ENCODE data around the gene YBEY. TPM values are rescaled to one million over a fixed set of nuclear protein-coding genes. Genes with fewer than 3 reads are reported as not detected.

Gene YBEY
- total and polyA plus RNA-seq, 2 experiments from 2014 or later, result 16.4 to 19.1 TPM

DNA sequence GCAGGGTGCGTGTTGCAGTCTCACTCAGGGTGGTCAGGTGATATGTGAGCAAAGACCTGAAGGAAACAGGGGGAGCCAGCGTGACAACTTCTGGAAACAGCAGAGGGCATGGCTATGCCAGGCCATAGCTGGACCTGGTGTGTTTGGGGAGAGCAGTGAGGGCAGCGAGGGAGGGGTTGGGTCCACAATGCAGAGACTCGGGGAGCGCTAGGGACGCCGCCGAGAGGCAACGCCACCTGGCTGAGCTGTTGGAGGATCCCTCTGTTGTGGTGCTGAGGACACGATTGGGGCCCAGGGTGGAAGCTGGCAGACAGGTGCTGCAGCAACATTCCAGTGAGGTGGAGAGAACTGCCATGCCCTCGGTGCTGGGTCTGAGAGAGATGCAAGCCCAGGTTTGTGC is 31.0 kb upstream of the YBEY start:
- Histone ChIP-seq H3K4me3 (no peak overlapping the region), H3K27me3 (replicated peaks; ENCODE audit: insufficient read depth) (no peaks in the 10 kb centered on the region), H3K4me2 (ENCODE audit: unreplicated experiment) (no peak overlapping the region), H3F3A (ENCODE audit: insufficient read depth) (peaks cover 5% of the 10 kb centered on the region; the same call in 1 of the 2 replicates), H3K9me2 (ENCODE audit: insufficient read depth) (no peaks in the 10 kb centered on the region), H3K36me3 (ENCODE audit: low read depth) (peaks cover 62% of the 10 kb centered on the region), H2AFZ (no peak overlapping the region), H3K27ac (no peak overlapping the region), H3K9ac (no peak overlapping the region), H4K20me1 (ENCODE audit: insufficient read depth) (no peaks in the 10 kb centered on the region), H3K9me3 (ENCODE audit: low read depth) (no peaks in the 10 kb centered on the region), H3K4me1 (ENCODE audit: insufficient read depth) (no peaks in the 10 kb centered on the region), H3K79me2 (ENCODE audit: insufficient read depth) (no peaks in the 10 kb centered on the region)
- TF ChIP-seq EZH2phosphoT487 (IDR thresholded peaks at IDR 0.05; ENCODE audit: insufficient read depth, low read depth), result no peak
- no peak for TF ChIP-seq EZH2 (IDR thresholded peaks at IDR 0.05; ENCODE audit: insufficient read depth, poor library complexity, severe bottlenecking)
- 97% methylated on average over 11 of the region's 11 CpGs for WGBS, 2 experiments (ENCODE audit: low coverage in 1 of 2, low lambda C conversion rate in 2 of 2, missing lambda C conversion rate in 2 of 2)
- in situ Hi-C loops (cut with MboI), result no loop called here
- no peak for DNase-seq

DNA sequence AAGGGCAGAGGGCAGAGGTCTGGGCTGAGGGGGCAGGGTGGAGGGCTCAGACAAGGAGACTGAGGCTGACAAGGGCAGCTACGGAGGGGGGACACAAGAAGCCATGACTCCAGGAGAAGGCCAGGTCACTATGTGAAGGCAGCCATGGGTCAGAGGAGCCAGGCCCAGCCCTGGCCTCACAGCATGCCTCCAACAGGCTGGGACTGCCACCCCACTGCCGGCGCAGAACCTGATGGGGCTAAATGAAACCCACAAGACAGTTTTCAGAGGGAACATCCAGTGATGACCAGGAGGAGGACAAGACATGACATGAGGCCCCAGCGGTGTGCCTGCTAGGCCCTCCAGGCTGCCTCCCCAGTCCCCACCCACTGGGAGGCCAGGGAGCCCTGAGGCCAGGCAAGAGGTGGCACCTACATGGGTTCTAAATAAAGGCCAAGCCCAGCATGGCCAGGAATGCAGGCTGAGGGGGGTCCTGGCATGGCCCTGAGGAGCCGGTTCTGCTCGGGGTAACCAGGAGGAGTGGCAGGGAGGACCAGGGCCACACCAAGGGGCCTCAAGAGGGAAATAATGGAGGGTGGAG is 30.3 kb upstream of the YBEY start:
- no peak overlapping the region for H3K4me2 ChIP-seq (ENCODE audit: unreplicated experiment)
- TF ChIP-seq EZH2 (IDR thresholded peaks at IDR 0.05; ENCODE audit: insufficient read depth, poor library complexity, severe bottlenecking), result no peak
- no peak for TF ChIP-seq EZH2phosphoT487 (IDR thresholded peaks at IDR 0.05; ENCODE audit: insufficient read depth, low read depth)
- WGBS, 2 experiments (ENCODE audit: low coverage in 1 of 2, low lambda C conversion rate in 2 of 2, missing lambda C conversion rate in 2 of 2), result 82 to 90% methylated on average over 5 to 6 of the region's 6 CpGs
- no peaks in the 10 kb centered on the region for H4K20me1 ChIP-seq (ENCODE audit: insufficient read depth)
- H3K4me3 ChIP-seq, result no peak overlapping the region
- no peak overlapping the region for H2AFZ ChIP-seq
- in situ Hi-C loops (cut with MboI), result no loop called here
- peaks cover 62% of the 10 kb centered on the region for H3K36me3 ChIP-seq (ENCODE audit: low read depth)
- no peak for DNase-seq
- no peaks in the 10 kb centered on the region for H3K4me1 ChIP-seq (ENCODE audit: insufficient read depth)
- no peak overlapping the region for H3K27ac ChIP-seq
- no peaks in the 10 kb centered on the region for H3K79me2 ChIP-seq (ENCODE audit: insufficient read depth)
- no peaks in the 10 kb centered on the region for H3K9me3 ChIP-seq (ENCODE audit: low read depth)
- no peaks in the 10 kb centered on the region for H3K27me3 ChIP-seq (replicated peaks; ENCODE audit: insufficient read depth)
- no peaks in the 10 kb centered on the region for H3K9me2 ChIP-seq (ENCODE audit: insufficient read depth)
- peaks cover 5% of the 10 kb centered on the region; the same call in 1 of the 2 replicates for H3F3A ChIP-seq (ENCODE audit: insufficient read depth)
- no peak overlapping the region for H3K9ac ChIP-seq

DNA sequence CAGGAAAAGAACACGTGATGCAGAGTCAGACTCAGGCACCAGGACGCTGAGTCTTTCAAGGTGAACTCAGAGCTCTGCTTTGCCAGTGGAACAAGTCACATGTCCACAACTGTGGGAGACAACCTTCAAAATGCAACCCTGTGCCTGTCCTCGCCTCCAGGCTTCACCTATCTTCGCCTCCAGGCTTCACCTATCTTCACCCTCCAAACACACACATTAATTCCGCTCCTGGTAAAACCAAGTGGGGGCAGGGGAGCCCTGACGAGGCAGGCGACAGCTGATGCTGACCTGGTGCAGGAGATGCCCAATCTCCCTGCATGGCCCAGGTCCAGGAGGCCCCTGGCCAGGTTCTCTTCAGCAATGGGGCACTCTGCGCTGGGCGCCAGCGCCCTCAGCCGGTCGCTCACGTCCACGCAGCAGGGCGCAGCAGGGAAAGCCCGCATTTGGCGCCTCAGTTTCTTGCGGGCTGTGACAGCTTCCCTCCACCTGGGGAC is 29.6 kb upstream of the YBEY start:
- in situ Hi-C loops (cut with MboI), result no loop called here

DNA sequence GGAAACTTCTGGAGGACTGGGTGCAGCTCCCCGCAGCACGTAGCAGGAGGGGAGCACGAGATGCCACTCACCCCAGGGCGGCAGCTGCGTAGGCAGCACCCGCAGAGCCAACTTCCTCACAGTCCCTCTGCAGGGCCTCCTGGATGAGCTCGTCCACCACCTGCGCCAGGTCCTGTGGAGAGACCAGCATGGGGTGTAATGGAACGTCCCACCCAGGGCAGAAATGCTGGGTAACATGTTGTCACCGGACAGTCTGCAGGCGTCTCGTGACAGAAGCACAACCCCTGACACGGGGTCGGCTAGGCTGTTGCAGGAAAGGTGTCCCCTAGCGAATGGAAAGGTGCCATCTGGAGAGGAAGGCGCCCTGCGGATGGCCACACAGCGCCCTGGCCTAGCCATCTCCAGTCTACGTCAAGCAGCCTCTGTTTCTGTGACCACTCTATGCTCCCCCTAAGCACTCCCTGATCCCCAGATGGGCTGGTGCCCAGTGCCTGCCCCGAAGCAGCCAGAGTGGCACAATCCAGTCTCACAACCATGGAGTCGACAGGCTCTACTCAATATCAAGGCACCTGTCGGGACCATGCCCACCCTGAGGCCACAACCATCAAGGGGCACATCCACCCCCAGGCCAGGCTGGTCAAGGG is 22.0 kb upstream of the YBEY start:
- no peaks in the 10 kb centered on the region for H3K9me3 ChIP-seq (ENCODE audit: low read depth)
- H3K4me2 ChIP-seq (ENCODE audit: unreplicated experiment), result no peak overlapping the region
- H2AFZ ChIP-seq, result no peak overlapping the region
- no peaks in the 10 kb centered on the region for H3K27me3 ChIP-seq (replicated peaks; ENCODE audit: insufficient read depth)
- no peaks in the 10 kb centered on the region for H3F3A ChIP-seq (ENCODE audit: insufficient read depth)
- no peaks in the 10 kb centered on the region for H3K4me1 ChIP-seq (ENCODE audit: insufficient read depth)
- no peak overlapping the region for H3K4me3 ChIP-seq
- H3K27ac ChIP-seq, result no peak overlapping the region
- H3K9me2 ChIP-seq (ENCODE audit: insufficient read depth), result no peaks in the 10 kb centered on the region
- in situ Hi-C loops (cut with MboI), result no loop called here
- H4K20me1 ChIP-seq (ENCODE audit: insufficient read depth), result no peaks in the 10 kb centered on the region
- no peak overlapping the region for H3K9ac ChIP-seq
- DNase-seq, result no peak
- 0 out of 2 replicates have a peak, but pooled peaks cover 4% of the 10 kb centered on the region for H3K79me2 ChIP-seq (ENCODE audit: insufficient read depth)
- TF ChIP-seq EZH2 (IDR thresholded peaks at IDR 0.05; ENCODE audit: insufficient read depth, poor library complexity, severe bottlenecking), result no peak
- TF ChIP-seq EZH2phosphoT487 (IDR thresholded peaks at IDR 0.05; ENCODE audit: insufficient read depth, low read depth), result no peak
- 95 to 96% methylated on average over 21 to 22 of the region's 22 CpGs for WGBS, 2 experiments (ENCODE audit: low coverage in 1 of 2, low lambda C conversion rate in 2 of 2, missing lambda C conversion rate in 2 of 2)
- H3K36me3 ChIP-seq (ENCODE audit: low read depth), result peaks cover 46% of the 10 kb centered on the region

More for the DNA sequence above, 29.6 kb upstream of the YBEY start:
- Histone ChIP-seq H3K79me2 (ENCODE audit: insufficient read depth) (no peaks in the 10 kb centered on the region), H3K27me3 (replicated peaks; ENCODE audit: insufficient read depth) (no peaks in the 10 kb centered on the region), H3K9me2 (ENCODE audit: insufficient read depth) (no peaks in the 10 kb centered on the region), H2AFZ (no peak overlapping the region), H3K36me3 (ENCODE audit: low read depth) (peaks cover 59% of the 10 kb centered on the region), H3F3A (ENCODE audit: insufficient read depth) (peaks cover 5% of the 10 kb centered on the region; the same call in 1 of the 2 replicates), H3K4me2 (ENCODE audit: unreplicated experiment) (no peak overlapping the region), H3K27ac (no peak overlapping the region), H3K9ac (no peak overlapping the region), H3K4me3 (no peak overlapping the region), H4K20me1 (ENCODE audit: insufficient read depth) (no peaks in the 10 kb centered on the region), H3K9me3 (ENCODE audit: low read depth) (no peaks in the 10 kb centered on the region), H3K4me1 (ENCODE audit: insufficient read depth) (no peaks in the 10 kb centered on the region)
- no peak for TF ChIP-seq EZH2 (IDR thresholded peaks at IDR 0.05; ENCODE audit: insufficient read depth, poor library complexity, severe bottlenecking)
- TF ChIP-seq EZH2phosphoT487 (IDR thresholded peaks at IDR 0.05; ENCODE audit: insufficient read depth, low read depth), result no peak
- DNase-seq, result no peak
- 93% methylated on average over 18 of the region's 18 CpGs for WGBS, 2 experiments (ENCODE audit: low coverage in 1 of 2, low lambda C conversion rate in 2 of 2, missing lambda C conversion rate in 2 of 2)

Data from GM23248 (cell line).